Measurements from ENCODE around the gene AMH. TPM values are rescaled to one million over a fixed set of nuclear protein-coding genes. Genes with fewer than 3 reads are reported as not detected.

The AMH gene
- total and polyA plus RNA-seq, 3 donors from 2014 or later: 50.8 to 268 (median 180) TPM

GRCh38 chr19:2294687-2295335 is 45.7 kb downstream of the AMH start:
- Histone ChIP-seq H3K36me3 (ENCODE audit: low read depth, missing control alignments) (no peaks in the 10 kb centered on the region), H3K4me3 (no peak overlapping the region), H3K27me3 (no peaks in the 10 kb centered on the region), H3K27ac (no peak overlapping the region), H3K9me3 (no peaks in the 10 kb centered on the region), H3K4me1 (peaks cover 12% of the 10 kb centered on the region)
- no peak for TF ChIP-seq POLR2A (IDR thresholded peaks at IDR 0.05)
- TF ChIP-seq, protein P1, sequence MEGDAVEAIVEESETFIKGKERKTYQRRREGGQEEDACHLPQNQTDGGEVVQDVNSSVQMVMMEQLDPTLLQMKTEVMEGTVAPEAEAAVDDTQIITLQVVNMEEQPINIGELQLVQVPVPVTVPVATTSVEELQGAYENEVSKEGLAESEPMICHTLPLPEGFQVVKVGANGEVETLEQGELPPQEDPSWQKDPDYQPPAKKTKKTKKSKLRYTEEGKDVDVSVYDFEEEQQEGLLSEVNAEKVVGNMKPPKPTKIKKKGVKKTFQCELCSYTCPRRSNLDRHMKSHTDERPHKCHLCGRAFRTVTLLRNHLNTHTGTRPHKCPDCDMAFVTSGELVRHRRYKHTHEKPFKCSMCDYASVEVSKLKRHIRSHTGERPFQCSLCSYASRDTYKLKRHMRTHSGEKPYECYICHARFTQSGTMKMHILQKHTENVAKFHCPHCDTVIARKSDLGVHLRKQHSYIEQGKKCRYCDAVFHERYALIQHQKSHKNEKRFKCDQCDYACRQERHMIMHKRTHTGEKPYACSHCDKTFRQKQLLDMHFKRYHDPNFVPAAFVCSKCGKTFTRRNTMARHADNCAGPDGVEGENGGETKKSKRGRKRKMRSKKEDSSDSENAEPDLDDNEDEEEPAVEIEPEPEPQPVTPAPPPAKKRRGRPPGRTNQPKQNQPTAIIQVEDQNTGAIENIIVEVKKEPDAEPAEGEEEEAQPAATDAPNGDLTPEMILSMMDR (IDR thresholded peaks at IDR 0.05): no peak
- 62 to 65% methylated on average over 23 to 26 of the region's 26 CpGs for WGBS, 2 donors
- no peak for DNase-seq
- intact Hi-C loops (cut with DNase I; ENCODE audit: low total_unique reads): no loop called here

DNA sequence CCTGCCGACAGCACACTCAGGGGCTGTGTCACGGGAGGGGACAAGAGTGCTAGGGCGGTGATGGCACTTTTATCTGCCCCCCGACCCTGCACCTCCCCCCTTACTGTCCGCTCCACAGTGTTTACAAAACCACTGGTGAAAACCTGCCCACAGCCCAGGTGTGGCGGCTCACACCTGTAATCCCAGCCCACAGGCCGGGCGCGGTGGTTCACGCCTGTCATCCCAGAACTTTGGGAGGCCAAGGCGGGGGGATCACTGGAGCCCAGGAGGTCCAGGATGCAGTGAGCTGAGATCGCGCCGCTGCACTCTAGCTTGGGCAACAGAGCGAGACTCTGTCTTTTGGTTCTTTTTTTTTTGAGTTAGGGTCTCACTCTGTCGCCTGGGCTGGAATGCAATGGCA is 47.0 kb downstream of the AMH start:
- Histone ChIP-seq H3K4me1 (peaks cover 9% of the 10 kb centered on the region), H3K4me3 (no peak overlapping the region), H3K36me3 (ENCODE audit: low read depth, missing control alignments) (no peaks in the 10 kb centered on the region), H3K27ac (no peak overlapping the region), H3K9me3 (no peaks in the 10 kb centered on the region), H3K27me3 (no peaks in the 10 kb centered on the region)
- TF ChIP-seq POLR2A (IDR thresholded peaks at IDR 0.05): no peak
- TF ChIP-seq, protein P1 (IDR thresholded peaks at IDR 0.05): no peak
- DNase-seq: no peak
- whole genome bisulfite sequencing, 2 donors: 94 to 95% methylated on average over 16 of the region's 16 CpGs
- intact Hi-C loops (cut with DNase I; ENCODE audit: low total_unique reads): no loop called here

DNA sequence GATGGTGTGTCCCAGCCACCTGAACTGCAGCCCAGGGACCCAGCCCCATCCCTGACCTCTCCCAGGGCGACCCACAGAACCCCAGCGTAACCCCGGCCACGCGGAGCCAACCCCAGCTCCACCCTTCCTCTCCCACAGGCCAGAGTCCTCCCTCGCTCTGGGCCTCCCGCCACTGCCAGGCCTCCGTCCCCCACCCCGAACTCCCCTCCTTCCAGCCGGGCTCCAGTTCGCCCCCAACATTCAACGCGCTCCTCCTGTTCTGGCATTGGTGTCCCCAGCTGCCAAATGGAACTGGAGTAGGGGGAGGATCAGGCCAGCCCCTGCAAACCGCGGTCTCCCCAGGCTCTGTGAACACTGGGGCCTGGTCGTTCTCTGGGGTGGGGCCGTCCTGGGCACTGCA is 51.4 kb downstream of the AMH start:
- Histone ChIP-seq H3K4me3 (no peak overlapping the region), H3K9me3 (no peaks in the 10 kb centered on the region), H3K4me1 (no peaks in the 10 kb centered on the region), H3K27ac (no peak overlapping the region), H3K36me3 (ENCODE audit: low read depth, missing control alignments) (no peaks in the 10 kb centered on the region), H3K27me3 (no peaks in the 10 kb centered on the region)
- no peak for DNase-seq
- WGBS, 2 donors: 91 to 96% methylated on average over 7 to 17 of the region's 17 CpGs
- intact Hi-C loops (cut with DNase I; ENCODE audit: low total_unique reads): no loop called here
- TF ChIP-seq POLR2A (IDR thresholded peaks at IDR 0.05): no peak
- TF ChIP-seq, protein P1 (IDR thresholded peaks at IDR 0.05): no peak

MicroRNAs within 50 kb of the gene (microRNA counts, 767-probe panel; counts per million panel counts)
- microRNA hsa-miR-1227: 0 to 152 counts per million in 2 donors

Small RNAs within 50 kb of the gene (microRNA-seq; reads per million reads assigned to microRNA genes)
- gene MIR1227 (ENCODE audit: borderline number of aligned reads in 2 of 2, borderline replicate concordance in 1 of 2): 2.1 to 3.5 reads per million in 2 donors
- gene MIR4321 (ENCODE audit: borderline number of aligned reads in 2 of 2, borderline replicate concordance in 1 of 2): 0 reads per million in 2 donors

Small RNAs within 50 kb of the gene (small RNA-seq; reads per million reads assigned to genes)
- 0 to 0.18 reads per million in 2 donors for gene MIR1227

Other genes with a start within 250 kb of the AMH start
- 100 to 1,000 TPM in 1 of 2 donors, 10 to 100 TPM in 1; 61.1 to 117 TPM for gene BTBD2, start 233.6 kb upstream of the AMH start, total RNA-seq
- 43.2 TPM for gene BTBD2, start 233.6 kb upstream of the AMH start, polyA plus RNA-seq (ENCODE audit: insufficient read depth, low read depth, low replicate concordance)
- 100 to 1,000 TPM in 1 of 2 donors, 10 to 100 TPM in 1; 93.0 to 103 TPM for gene MKNK2, start 198.1 kb upstream of the AMH start, total RNA-seq
- 76.5 TPM for gene MKNK2, start 198.1 kb upstream of the AMH start, polyA plus RNA-seq (ENCODE audit: insufficient read depth, low read depth, low replicate concordance)
- gene MOB3A, start 153.0 kb upstream of the AMH start, total RNA-seq: 10 to 100 TPM; 22.8 to 31.6 TPM
- 17.8 TPM for gene MOB3A, start 153.0 kb upstream of the AMH start, polyA plus RNA-seq (ENCODE audit: insufficient read depth, low read depth, low replicate concordance)
- 100 to 1,000 TPM; 208 to 276 TPM for gene IZUMO4, start 152.4 kb upstream of the AMH start, total RNA-seq
- 796 TPM for gene IZUMO4, start 152.4 kb upstream of the AMH start, polyA plus RNA-seq (ENCODE audit: insufficient read depth, low read depth, low replicate concordance)
- 100 to 1,000 TPM; 201 to 204 TPM for gene AP3D1, start 97.8 kb upstream of the AMH start, total RNA-seq
- gene AP3D1, start 97.8 kb upstream of the AMH start, polyA plus RNA-seq (ENCODE audit: insufficient read depth, low read depth, low replicate concordance): 134 TPM
- 100 to 1,000 TPM; 128 to 147 TPM for gene DOT1L, start 85.4 kb upstream of the AMH start, total RNA-seq
- 183 TPM for gene DOT1L, start 85.4 kb upstream of the AMH start, polyA plus RNA-seq (ENCODE audit: insufficient read depth, low read depth, low replicate concordance)
- 100 to 1,000 TPM; 126 to 153 TPM for gene PLEKHJ1, start 13.0 kb upstream of the AMH start, total RNA-seq
- gene PLEKHJ1, start 13.0 kb upstream of the AMH start, polyA plus RNA-seq (ENCODE audit: insufficient read depth, low read depth, low replicate concordance): 111 TPM
- gene SF3A2, start 12.5 kb upstream of the AMH start, total RNA-seq: 100 to 1,000 TPM; 102 to 122 TPM
- gene SF3A2, start 12.5 kb upstream of the AMH start, polyA plus RNA-seq (ENCODE audit: insufficient read depth, low read depth, low replicate concordance): 117 TPM
- 1 to 10 TPM; 2.2 to 2.6 TPM for gene JSRP1, start 7.1 kb downstream of the AMH start, total RNA-seq
- 4.6 TPM for gene JSRP1, start 7.1 kb downstream of the AMH start, polyA plus RNA-seq (ENCODE audit: insufficient read depth, low read depth, low replicate concordance)
- gene PEAK3, start 32.9 kb downstream of the AMH start, total RNA-seq: under 1 TPM; 0.37 to 0.55 TPM
- gene PEAK3, start 32.9 kb downstream of the AMH start, polyA plus RNA-seq (ENCODE audit: insufficient read depth, low read depth, low replicate concordance): 0.16 TPM
- gene LINGO3, start 58.8 kb downstream of the AMH start, total RNA-seq: 1 to 10 TPM; 2.1 to 3.5 TPM
- gene LINGO3, start 58.8 kb downstream of the AMH start, polyA plus RNA-seq (ENCODE audit: insufficient read depth, low read depth, low replicate concordance): 0.45 TPM
- 100 to 1,000 TPM; 163 to 179 TPM for gene LSM7, start 79.3 kb downstream of the AMH start, total RNA-seq
- gene LSM7, start 79.3 kb downstream of the AMH start, polyA plus RNA-seq (ENCODE audit: insufficient read depth, low read depth, low replicate concordance): 80.7 TPM
- gene SPPL2B, start 79.4 kb downstream of the AMH start, total RNA-seq: 100 to 1,000 TPM; 158 to 215 TPM
- 132 TPM for gene SPPL2B, start 79.4 kb downstream of the AMH start, polyA plus RNA-seq (ENCODE audit: insufficient read depth, low read depth, low replicate concordance)
- gene TMPRSS9, start 110.9 kb downstream of the AMH start, total RNA-seq: 1 to 10 TPM; 8.4 to 9.8 TPM
- 3.5 TPM for gene TMPRSS9, start 110.9 kb downstream of the AMH start, polyA plus RNA-seq (ENCODE audit: insufficient read depth, low read depth, low replicate concordance)
- gene TIMM13, start 178.3 kb downstream of the AMH start, total RNA-seq: 10 to 100 TPM; 57.5 to 60.6 TPM
- gene TIMM13, start 178.3 kb downstream of the AMH start, polyA plus RNA-seq (ENCODE audit: insufficient read depth, low read depth, low replicate concordance): 66.6 TPM
- gene LMNB2, start 207.6 kb downstream of the AMH start, total RNA-seq: 10 to 100 TPM; 69.4 to 69.7 TPM
- gene LMNB2, start 207.6 kb downstream of the AMH start, polyA plus RNA-seq (ENCODE audit: insufficient read depth, low read depth, low replicate concordance): 77.4 TPM
- 10 to 100 TPM; 30.5 to 59.7 TPM for gene GADD45B, start 226.8 kb downstream of the AMH start, total RNA-seq
- gene GADD45B, start 226.8 kb downstream of the AMH start, polyA plus RNA-seq (ENCODE audit: insufficient read depth, low read depth, low replicate concordance): 16.9 TPM